ENCODE measurements around the gene PRPF40B. TPM values are rescaled to one million over a fixed set of nuclear protein-coding genes. Genes with fewer than 3 reads are reported as not detected.

Gene PRPF40B
- total and polyA plus RNA-seq, 2 of the 13 experiments (the other 11 are each of a cell fraction or from before 2014, with no cell fraction given): 5.0 to 7.8 TPM

DNA sequence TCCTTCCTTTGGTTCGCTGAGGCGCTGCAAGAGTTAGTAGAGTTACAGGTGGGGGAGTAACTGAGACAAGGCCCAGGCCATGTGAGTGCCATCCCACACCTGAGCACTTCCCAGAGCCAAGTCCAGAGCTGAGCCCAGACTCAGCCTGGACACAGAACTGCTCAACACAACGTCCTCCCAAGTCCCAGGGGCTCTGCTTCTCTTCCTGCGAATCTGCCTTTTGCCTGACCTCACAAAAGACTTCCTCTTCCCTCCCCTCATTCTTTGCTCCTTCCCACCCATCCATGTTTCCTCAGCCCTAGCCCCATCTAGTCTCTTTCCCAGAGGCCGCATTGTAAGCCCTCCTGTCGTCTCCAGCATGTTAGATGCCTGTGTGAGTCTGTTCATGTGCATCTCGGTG is 38.8 kb upstream of the PRPF40B start:
- WGBS (ENCODE audit: low lambda C conversion rate): 94% methylated on average over 7 of the region's 7 CpGs
- CTCF ChIA-PET (ENCODE audit: low intra/inter-chr PET ratio, low total read pairs): no interaction called here
- FAIRE-seq: no peak

More for the DNA sequence above, 38.8 kb upstream of the PRPF40B start:
- Histone ChIP-seq H3K9ac (ENCODE audit: insufficient read depth, low read depth, low read length) (no peak overlapping the region), H2AFZ (ENCODE audit: low read length) (no peak overlapping the region), H3K4me1 (ENCODE audit: insufficient read depth, low read length) (peaks cover 25% of the 10 kb centered on the region), H3K4me3 (replicated peaks in 1 of 3; ENCODE audit: insufficient read depth in 1 of 3, low read depth in 2 of 3, low read length in 3 of 3) (no peak overlapping the region), H3K27me3 (ENCODE audit: control insufficient read depth in 1 of 2, insufficient read depth in 2 of 2, low read length in 2 of 2) (no peaks in the 10 kb centered on the region), H3K79me2 (ENCODE audit: insufficient read depth, low read length) (no peaks in the 10 kb centered on the region), H4K20me1 (ENCODE audit: insufficient read depth, low read length) (no peaks in the 10 kb centered on the region), H3K36me3 (replicated peaks in 1 of 2; ENCODE audit: control insufficient read depth in 1 of 2, insufficient read depth in 2 of 2, low read length in 2 of 2) (peaks cover 6 to 10% of the 10 kb centered on the region in 2 experiments; a peak in 4 of 5 replicates), H3K9me3 (ENCODE audit: low read length) (no peaks in the 10 kb centered on the region), H3K4me2 (ENCODE audit: low read depth, low read length) (no peak overlapping the region), H3K27ac (ENCODE audit: extremely low read length, insufficient read depth, low read length) (no peak overlapping the region)
- in situ Hi-C loops (cut with HindIII; ENCODE audit: extremely low pct_ligation_motif_present, low pct_unique_long_range_greater_than_20kb): no loop called here
- POLR2A ChIA-PET: interaction anchor here (0.5 kb wide), 1 partner anchor 302 kb away, joined by 3 read pairs; no protein-coding TSS in a partner anchor
- BruUV-seq (replicated peaks): no TSS peak
- DNase-seq (ENCODE audit: low spot score) (no peak), ATAC-seq (no peak)
- intact Hi-C loops (cut with micrococcal nuclease; ENCODE audit: unreplicated experiment): no loop called here
- TF ChIP-seq YEATS2 (CRISPR knock-in tag; IDR thresholded peaks at IDR 0.05; ENCODE audit: borderline replicate concordance): no peak
- TF ChIP-seq GPN1 (CRISPR knock-in tag; IDR thresholded peaks at IDR 0.05; ENCODE audit: borderline replicate concordance): no peak
- TF ChIP-seq MAFK (conservative IDR thresholded peaks at IDR 0.05 in 1 of 2, IDR thresholded peaks at IDR 0.05 in 1 of 2; ENCODE audit: low read length in 2 of 2): no peak
- no peak for TF ChIP-seq TCF7 (IDR thresholded peaks at IDR 0.05; ENCODE audit: low read depth)
- TF ChIP-seq ZNF205 (CRISPR knock-in tag; IDR thresholded peaks at IDR 0.05): no peak
- TF ChIP-seq ZFP62 (CRISPR knock-in tag; IDR thresholded peaks at IDR 0.05): no peak
- no peak for TF ChIP-seq TFDP2 (CRISPR knock-in tag; IDR thresholded peaks at IDR 0.05)
- no peak for TF ChIP-seq NFE2L1 (CRISPR knock-in tag; IDR thresholded peaks at IDR 0.05; ENCODE audit: borderline replicate concordance)
- no peak for TF ChIP-seq ZBTB21 (CRISPR knock-in tag; IDR thresholded peaks at IDR 0.05)
- TF ChIP-seq ZNF574 (CRISPR knock-in tag; IDR thresholded peaks at IDR 0.05): no peak
- no peak for TF ChIP-seq THRA (CRISPR knock-in tag; IDR thresholded peaks at IDR 0.05; ENCODE audit: borderline replicate concordance)
- TF ChIP-seq SIX1 (CRISPR knock-in tag; IDR thresholded peaks at IDR 0.05; ENCODE audit: borderline replicate concordance): no peak

All from HepG2 (cell line).